GM21360 (cell line): ENCODE results near the gene POLR3K.
"Not testable (repeated sequence)": the region's sequence is repeated elsewhere in the genome, so short reads cannot be mapped to it uniquely, and the experiment has no call there.

ENCODE experiments used
- ATAC-seq: cut with Tn5 transposase; IDR thresholded peaks from one replicate; pipeline ENCODE4 v1.9.1; 2021; ENCODE audit warnings: mild to moderate bottlenecking, moderate library complexity; ENCODE audit not compliant: unreplicated experiment

The POLR3K gene

DNA sequence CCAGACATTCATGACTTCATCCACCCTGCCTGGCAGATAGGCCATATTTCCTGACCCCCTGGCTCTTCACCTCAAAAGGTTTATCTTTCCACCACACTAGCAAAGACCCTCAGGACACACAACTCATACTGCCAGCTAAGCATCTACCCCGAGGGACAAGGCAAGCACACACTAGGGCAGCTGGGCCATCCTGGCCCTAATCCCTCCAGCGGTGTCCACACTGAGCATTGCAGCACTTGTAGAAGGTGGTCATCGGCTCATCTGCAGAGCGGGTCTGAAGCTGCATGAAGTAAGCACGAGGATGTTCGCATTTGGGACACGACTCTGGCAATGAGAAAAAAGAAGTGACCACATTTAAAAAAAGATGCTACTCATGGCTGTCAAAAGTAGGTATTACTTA lies 6.2 kb downstream of the POLR3K start:
- ATAC-seq, result no peak

GRCh38 chr16:46510-46909 lies 6.9 kb downstream of the POLR3K start:
- ATAC-seq, result not testable (repeated sequence)

GRCh38 chr16:45454-45853 lies 8.0 kb downstream of the POLR3K start:
- ATAC-seq, result no peak

DNA sequence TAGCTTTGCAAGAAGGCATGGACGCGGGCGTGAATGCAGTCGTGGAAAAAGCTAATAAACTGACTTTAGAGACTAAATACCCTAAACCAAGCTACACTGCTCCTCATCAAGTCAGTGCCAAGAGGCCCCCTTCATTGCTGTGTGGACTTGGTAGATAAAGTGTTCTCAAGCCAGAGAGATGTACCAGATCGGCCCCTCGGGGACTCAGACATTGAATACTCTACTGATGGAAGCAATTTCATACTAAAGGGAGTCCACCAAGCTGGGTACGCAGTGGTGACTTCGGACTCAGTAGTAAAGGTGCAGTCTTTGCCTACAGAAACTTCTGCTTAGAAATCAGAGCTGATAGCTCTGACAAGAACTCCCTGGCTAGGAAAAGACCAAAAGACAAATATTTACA lies 8.8 kb downstream of the POLR3K start:
- ATAC-seq, result no peak

GRCh38 chr16:43294-43693 lies 10.1 kb downstream of the POLR3K start:
- no peak for ATAC-seq

DNA sequence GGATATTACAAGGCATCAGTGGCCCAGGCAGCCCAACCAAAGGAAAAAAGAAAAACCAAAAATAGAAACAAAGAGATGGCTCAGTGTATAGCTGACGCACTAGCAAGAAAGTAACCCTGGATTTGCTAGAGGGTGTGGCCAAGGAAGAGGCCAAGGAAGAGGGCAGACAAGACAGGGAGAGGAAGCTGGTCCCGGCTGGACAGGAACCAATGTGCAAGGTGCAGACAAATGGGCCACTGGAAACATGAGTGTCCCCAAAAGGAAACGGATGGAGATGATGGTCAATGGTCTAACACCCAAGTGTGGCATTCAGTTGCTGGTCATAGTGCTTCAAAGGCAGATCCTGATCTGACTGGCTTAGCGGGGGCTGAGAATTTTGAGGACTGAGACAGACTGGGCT lies 10.7 kb downstream of the POLR3K start:
- no peak for ATAC-seq

GRCh38 chr16:42069-42457 lies 11.3 kb downstream of the POLR3K start:
- ATAC-seq, result no peak

- no peak for ATAC-seq
These were observed 11.9 kb downstream of the POLR3K start for GRCh38 chr16:41439-42068.

DNA sequence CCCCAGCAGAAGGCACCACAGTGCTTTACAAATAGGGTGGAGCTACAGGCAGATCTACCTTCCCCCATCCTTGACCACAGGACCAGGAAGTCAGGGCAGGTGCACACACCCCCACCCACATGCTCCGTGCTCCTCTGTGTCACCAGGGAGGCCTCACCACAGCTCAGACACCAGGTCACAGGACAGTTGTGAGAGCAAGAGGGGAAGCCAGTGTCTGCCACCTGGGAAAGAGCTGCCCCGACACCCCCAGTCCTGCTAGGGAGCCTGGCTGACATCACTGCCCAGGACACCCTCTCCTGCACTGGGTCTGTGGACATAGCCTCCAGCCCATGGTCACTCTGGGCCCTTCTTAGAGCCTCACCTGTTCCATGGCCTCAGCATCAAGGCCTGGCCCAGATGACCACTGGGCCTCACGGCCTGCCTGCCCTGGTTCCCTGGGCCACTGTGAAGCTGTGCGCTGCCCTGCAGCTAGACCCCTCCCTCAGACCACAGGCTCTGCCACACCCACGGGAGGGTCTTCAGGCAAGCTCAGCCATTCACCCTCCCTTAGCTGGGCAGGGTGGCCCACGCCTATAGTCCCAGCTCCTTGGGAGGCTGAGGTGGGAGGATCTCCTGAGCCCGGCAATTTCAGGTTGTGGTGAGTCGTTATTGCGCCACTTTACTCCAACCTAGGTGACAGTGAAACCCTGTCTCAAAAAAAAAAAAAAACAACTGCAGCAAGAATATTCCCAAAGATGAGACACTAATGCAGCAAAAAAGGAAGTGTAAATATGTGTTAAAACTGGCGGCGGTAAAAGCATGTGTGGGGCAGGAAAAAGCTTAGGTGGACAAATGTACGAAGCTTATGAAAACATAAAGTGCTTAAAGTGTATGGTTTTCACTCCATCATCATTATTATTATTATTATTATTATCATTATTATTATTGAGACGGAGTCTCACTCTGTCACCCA lies 14.2 kb downstream of the POLR3K start:
- ATAC-seq, result peak; percentile 75

DNA sequence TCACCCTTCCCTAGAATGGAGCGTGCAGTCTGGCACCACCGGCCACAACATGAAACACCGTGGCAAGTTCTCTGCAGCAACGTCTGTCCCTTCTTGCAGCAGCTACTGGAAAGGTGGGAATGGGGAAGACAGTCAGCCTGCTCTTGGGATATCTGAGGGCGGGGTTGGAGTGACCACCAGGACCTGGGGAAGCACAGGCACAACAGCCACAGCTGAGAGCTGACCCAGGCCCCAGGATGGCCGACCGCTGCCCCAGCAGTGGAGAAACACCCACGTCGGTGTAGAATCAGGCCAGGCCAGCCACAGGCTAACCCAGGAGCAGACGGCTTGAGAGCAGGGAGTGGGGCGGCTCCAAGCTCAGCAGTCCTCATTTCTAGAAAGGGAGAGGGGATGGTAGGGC lies 15.2 kb downstream of the POLR3K start:
- not testable (repeated sequence) for ATAC-seq

- ATAC-seq, result no peak
These were observed 15.9 kb downstream of the POLR3K start for GRCh38 chr16:37511-37910.

GRCh38 chr16:36336-36984 lies 16.9 kb downstream of the POLR3K start:
- ATAC-seq, result no peak

DNA sequence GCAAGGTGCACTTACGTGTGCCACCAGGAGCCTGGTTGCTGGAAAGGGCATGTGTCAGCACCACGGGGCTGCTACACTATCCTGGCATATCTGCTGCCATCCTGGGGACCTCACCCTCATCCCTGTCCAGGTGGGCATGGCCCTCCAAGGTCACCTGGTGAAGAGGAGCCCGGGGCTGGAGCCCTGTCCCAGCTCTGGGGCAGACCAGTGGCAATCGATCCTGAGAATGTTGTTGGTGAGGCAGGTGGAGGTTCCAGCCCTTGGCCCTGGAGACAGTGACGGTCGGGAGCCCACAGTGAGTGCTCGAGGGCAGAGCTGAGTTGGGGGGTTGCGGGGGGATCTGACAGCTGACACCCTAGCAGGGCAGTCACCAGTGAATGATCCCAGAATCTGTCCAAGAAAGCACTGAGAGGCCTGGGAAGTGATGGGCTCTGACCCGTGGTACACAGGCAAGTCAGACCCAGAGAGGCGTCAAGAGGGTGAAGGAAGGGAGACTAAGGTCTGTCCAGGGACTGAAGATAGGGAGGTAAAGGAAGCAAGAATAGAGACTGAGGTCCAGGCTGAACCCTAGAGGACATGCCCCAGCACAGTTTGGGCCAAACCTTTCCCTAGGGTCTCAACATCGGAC lies 17.6 kb downstream of the POLR3K start:
- ATAC-seq, result no peak

- ATAC-seq, result no peak
These were observed 18.3 kb downstream of the POLR3K start for GRCh38 chr16:35011-35677.

DNA sequence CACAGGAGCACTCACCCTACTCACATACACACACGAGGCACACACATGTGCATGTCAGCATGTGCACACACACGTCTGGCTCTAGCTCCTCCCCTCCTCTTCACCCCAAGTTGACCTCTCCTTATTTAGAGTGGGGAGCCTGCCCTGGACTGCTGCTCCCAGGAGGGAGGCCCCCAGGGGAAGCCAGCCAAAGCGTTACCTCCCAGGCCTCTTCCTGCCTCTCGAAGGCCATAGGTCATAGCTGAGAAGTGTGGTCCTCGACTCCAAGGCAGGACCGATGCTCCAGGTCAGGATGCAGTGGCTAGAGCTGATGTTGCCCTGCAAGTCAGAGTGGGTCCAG lies 18.8 kb downstream of the POLR3K start:
- no peak for ATAC-seq

DNA sequence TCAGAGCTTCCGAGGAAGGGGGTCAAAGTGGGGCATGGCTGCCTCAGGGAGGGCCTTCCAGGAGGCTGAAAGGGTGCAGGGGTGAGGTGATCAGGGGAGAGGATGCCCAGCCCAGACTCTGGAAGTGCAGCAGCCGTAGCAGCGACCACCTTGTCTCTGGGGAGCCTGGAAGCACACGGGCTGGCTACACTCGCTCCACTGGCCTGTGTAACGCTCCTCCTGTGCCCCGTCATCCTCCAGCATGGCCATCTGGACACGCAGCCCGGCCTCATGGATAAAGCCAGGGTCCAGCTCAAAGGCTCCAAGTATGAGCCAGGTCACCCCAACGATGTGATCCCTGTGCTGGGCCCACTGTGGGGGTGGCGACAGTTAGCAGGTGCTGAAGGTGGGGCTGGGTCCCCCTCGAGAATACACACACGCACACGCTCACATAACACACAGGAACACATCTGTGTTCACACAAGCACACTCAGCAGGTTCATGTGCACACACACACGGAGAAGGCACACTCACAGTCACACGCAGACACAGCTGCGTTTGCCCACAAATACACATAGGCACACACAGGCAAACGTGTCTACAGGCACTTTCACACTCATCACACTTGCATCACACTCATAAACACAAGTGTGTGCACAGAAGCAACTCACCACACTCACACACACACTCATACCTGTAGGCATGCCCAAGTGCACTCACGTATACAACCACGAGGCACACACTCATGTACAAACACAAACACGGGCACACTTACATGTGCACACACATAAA lies 19.3 kb downstream of the POLR3K start:
- no peak for ATAC-seq

DNA sequence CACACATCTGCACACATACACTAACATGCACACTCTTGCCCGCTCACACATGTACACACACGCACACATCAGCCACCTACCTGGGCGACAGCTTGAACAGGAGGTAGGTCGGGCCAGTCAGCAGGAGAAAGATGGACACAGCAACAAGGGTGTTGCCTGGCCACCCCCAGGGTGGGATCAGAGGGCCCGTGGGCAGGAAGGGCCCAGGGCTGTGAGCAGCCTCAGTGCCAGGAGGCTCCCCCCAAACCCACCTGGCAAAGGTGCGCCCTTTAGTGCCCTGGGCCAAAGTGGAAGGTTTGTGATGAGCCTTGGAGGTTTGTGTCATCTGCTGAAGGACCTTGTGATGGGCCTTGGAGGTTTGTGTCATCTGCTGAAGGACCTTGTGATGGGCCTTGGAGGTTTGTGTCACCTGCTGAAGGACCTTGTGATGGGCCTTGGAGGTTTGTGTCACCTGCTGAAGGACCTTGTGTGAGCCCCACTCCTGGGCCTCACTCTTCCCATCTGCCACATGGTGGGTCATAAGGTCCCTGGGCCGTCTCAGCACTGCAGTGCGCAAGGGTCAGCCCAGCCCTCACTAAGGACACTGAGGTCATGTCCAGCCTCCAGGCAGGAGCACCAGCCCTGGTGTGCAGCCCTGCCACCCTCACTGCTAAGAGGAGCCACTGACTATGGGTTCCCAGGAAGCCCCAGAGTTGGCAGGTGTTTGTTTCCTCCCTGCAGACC lies 20.1 kb downstream of the POLR3K start:
- ATAC-seq, result not testable (repeated sequence)

- not testable (repeated sequence) for ATAC-seq
These were observed 22.8 kb downstream of the POLR3K start for GRCh38 chr16:30627-31026.

- peak; percentile 54 for ATAC-seq
These were observed 27.5 kb downstream of the POLR3K start for GRCh38 chr16:25926-26348.
